Jurkat, Clone E6-1 (cell line): ENCODE data around the gene ANO10.
"Not testable (repeated sequence)": the region's sequence is repeated elsewhere in the genome, so short reads cannot be mapped to it uniquely, and the experiment has no call there.

Source experiments
- DNase-seq: peaks from one replicate; pipeline ENCODE4 v3.0.0-alpha.2; 2011; ENCODE audit warnings: low read depth, low spot score
- H3K4me3 ChIP-seq: 2 replicates; pipeline ENCODE4 v1.5.1; 2011; ENCODE audit warnings: mild to moderate bottlenecking, low read length, control low read depth, moderate library complexity

The ANO10 gene

GRCh38 chr3:43593588-43593987 lies 28.2 kb downstream of the ANO10 start:
- DNase-seq, H3K4me3 ChIP-seq: not testable (repeated sequence)

GRCh38 chr3:43591866-43592265 lies 29.9 kb downstream of the ANO10 start:
- not testable (repeated sequence) for DNase-seq, H3K4me3 ChIP-seq

GRCh38 chr3:43587303-43587702 lies 34.5 kb downstream of the ANO10 start:
- H3K4me3 ChIP-seq = no peak overlapping the region
- DNase-seq = no peak

GRCh38 chr3:43584043-43584826 lies 37.6 kb downstream of the ANO10 start:
- peak; percentile 33 for DNase-seq
- H3K4me3 ChIP-seq = no peak overlapping the region

- DNase-seq = no peak
Measured at GRCh38 chr3:43583481-43583880, 38.3 kb downstream of the ANO10 start.

GRCh38 chr3:43582866-43583265 lies 38.9 kb downstream of the ANO10 start:
- H3K4me3 ChIP-seq = no peak overlapping the region
- no peak for DNase-seq

More at GRCh38 chr3:43583481-43583880, 38.3 kb downstream of the ANO10 start:
- H3K4me3 ChIP-seq = no peak overlapping the region

- H3K4me3 ChIP-seq = no peak overlapping the region
- no peak for DNase-seq
Measured at GRCh38 chr3:43581343-43581742, 40.5 kb downstream of the ANO10 start.

- H3K4me3 ChIP-seq = no peak overlapping the region
- DNase-seq = no peak
Measured at GRCh38 chr3:43580181-43580580, 41.6 kb downstream of the ANO10 start.

- H3K4me3 ChIP-seq = no peak overlapping the region
- DNase-seq = no peak
Measured at GRCh38 chr3:43573576-43573975, 48.2 kb downstream of the ANO10 start.

- not testable (repeated sequence) for H3K4me3 ChIP-seq, DNase-seq
Measured at GRCh38 chr3:43565661-43566341, 56.0 kb downstream of the ANO10 start.

GRCh38 chr3:43559961-43560360 lies 61.9 kb downstream of the ANO10 start:
- no peak overlapping the region for H3K4me3 ChIP-seq
- DNase-seq = no peak

GRCh38 chr3:43558171-43558570 lies 63.6 kb downstream of the ANO10 start:
- H3K4me3 ChIP-seq = no peak overlapping the region
- no peak for DNase-seq

- no peak overlapping the region for H3K4me3 ChIP-seq
- no peak for DNase-seq
Measured at GRCh38 chr3:43549626-43550290, 72.1 kb downstream of the ANO10 start.

- DNase-seq = peak; percentile 55
- not testable (repeated sequence) for H3K4me3 ChIP-seq
Measured at GRCh38 chr3:43544277-43544676, 77.5 kb downstream of the ANO10 start.

GRCh38 chr3:43542328-43543043 lies 79.3 kb downstream of the ANO10 start:
- H3K4me3 ChIP-seq = no peak overlapping the region
- no peak for DNase-seq

GRCh38 chr3:43540624-43541023 lies 81.2 kb downstream of the ANO10 start:
- no peak for DNase-seq

GRCh38 chr3:43539321-43539720 lies 82.5 kb downstream of the ANO10 start:
- DNase-seq = no peak
- no peak overlapping the region for H3K4me3 ChIP-seq

More at GRCh38 chr3:43540624-43541023, 81.2 kb downstream of the ANO10 start:
- no peak overlapping the region for H3K4me3 ChIP-seq

GRCh38 chr3:43537225-43537624 lies 84.6 kb downstream of the ANO10 start:
- no peak overlapping the region for H3K4me3 ChIP-seq
- no peak for DNase-seq

- H3K4me3 ChIP-seq = no peak overlapping the region
- DNase-seq = no peak
Measured at GRCh38 chr3:43534675-43535074, 87.1 kb downstream of the ANO10 start.
